HG02759 (cell line): ENCODE results near the gene SIPA1L2.

ENCODE experiments used
- ATAC-seq: cut with Tn5 transposase; IDR thresholded peaks from one replicate; pipeline ENCODE4 v1.9.1; 2021; ENCODE audit warnings: mild to moderate bottlenecking, moderate library complexity; ENCODE audit not compliant: unreplicated experiment

The SIPA1L2 gene

GRCh38 chr1:232644209-232644608, 14.3 kb upstream of the SIPA1L2 start:
- ATAC-seq, result no peak

- ATAC-seq, result no peak
Observed at GRCh38 chr1:232643251-232643650, 13.3 kb upstream of the SIPA1L2 start.

GRCh38 chr1:232641507-232641906, 11.6 kb upstream of the SIPA1L2 start:
- no peak for ATAC-seq

GRCh38 chr1:232636799-232637198, 6.9 kb upstream of the SIPA1L2 start:
- ATAC-seq, result no peak

- ATAC-seq, result peak; percentile 60
Observed at GRCh38 chr1:232635778-232636356, 5.9 kb upstream of the SIPA1L2 start.

- no peak for ATAC-seq
Observed at GRCh38 chr1:232635279-232635678, 5.3 kb upstream of the SIPA1L2 start.

GRCh38 chr1:232634096-232634495, 4.2 kb upstream of the SIPA1L2 start:
- ATAC-seq, result no peak

- ATAC-seq, result no peak
Observed at GRCh38 chr1:232630894-232631195, 912 bp upstream of the SIPA1L2 start.

- ATAC-seq, result peak; percentile 53
Observed at GRCh38 chr1:232629250-232630046, 485 bp downstream of the SIPA1L2 start.

GRCh38 chr1:232628335-232629249, 1.3 kb downstream of the SIPA1L2 start:
- ATAC-seq, result no peak

GRCh38 chr1:232627645-232628334, 2.1 kb downstream of the SIPA1L2 start:
- ATAC-seq, result no peak

- ATAC-seq, result no peak
Observed at GRCh38 chr1:232627171-232627570, 2.8 kb downstream of the SIPA1L2 start.

GRCh38 chr1:232626452-232626851, 3.5 kb downstream of the SIPA1L2 start:
- ATAC-seq, result no peak

GRCh38 chr1:232625319-232625868, 4.5 kb downstream of the SIPA1L2 start:
- no peak for ATAC-seq

- ATAC-seq, result no peak
Observed at GRCh38 chr1:232624546-232625281, 5.2 kb downstream of the SIPA1L2 start.

GRCh38 chr1:232622981-232623380, 7.0 kb downstream of the SIPA1L2 start:
- no peak for ATAC-seq

- ATAC-seq, result no peak
Observed at GRCh38 chr1:232622378-232622777, 7.6 kb downstream of the SIPA1L2 start.

- no peak for ATAC-seq
Observed at GRCh38 chr1:232621050-232621449, 8.9 kb downstream of the SIPA1L2 start.

GRCh38 chr1:232620356-232620969, 9.5 kb downstream of the SIPA1L2 start:
- ATAC-seq, result no peak

GRCh38 chr1:232617237-232617636, 12.7 kb downstream of the SIPA1L2 start:
- no peak for ATAC-seq
